OCI-LY3 (cell line): ENCODE data around the gene VWA7.

Experiments
- H2AFZ ChIP-seq: fragments of 200-600, 300-600 bp; shearing (Covaris generic); 2 replicates; pipeline ENCODE4 v1.6.0; 2014; ENCODE audit warnings: antibody characterized with exemption, low read depth, low read length
- H3K27ac ChIP-seq: fragments of 200-600, 300-600 bp; sonication (generic); 2 replicates; pipeline ENCODE4 v1.5.1; 2014; ENCODE audit warnings: mild to moderate bottlenecking, low read length, moderate library complexity, mixed read lengths
- H3K27me3 ChIP-seq: fragments of 200-600, 300-600 bp; sonication (generic); 2 replicates; pipeline ENCODE4 v1.6.1; 2014; ENCODE audit warnings: low read depth, low read length, mixed read lengths
- H3K36me3 ChIP-seq: fragments of 200-600, 300-600 bp; sonication (generic); replicated peaks from 2 replicates; pipeline ENCODE3; 2014; ENCODE audit warnings: low read depth, low read length, mixed read lengths
- H3K4me1 ChIP-seq: fragments of 300-600, 200-600 bp; sonication (generic); 2 replicates; pipeline ENCODE4 v1.6.1; 2014; ENCODE audit warnings: low read length, mixed read lengths
- H3K4me2 ChIP-seq: fragments of 200-600, 300-600 bp; sonication (generic); 2 replicates; pipeline ENCODE4 v1.6.1; 2014; ENCODE audit warnings: low read length, mixed read lengths
- H3K4me3 ChIP-seq: fragments of 300-600, 200-600 bp; sonication (generic); 2 replicates; pipeline ENCODE4 v1.5.1; 2014; ENCODE audit warnings: antibody characterized with exemption, mild to moderate bottlenecking, low read length, moderate library complexity
- H3K79me2 ChIP-seq: fragments of 300-600, 200-600 bp; shearing (Covaris generic); 2 replicates; pipeline ENCODE4 v1.6.1; 2014; ENCODE audit warnings: mild to moderate bottlenecking, low read length, mixed read lengths
- H3K9ac ChIP-seq: fragments of 300-600, 200-600 bp; shearing (Covaris generic); 2 replicates; pipeline ENCODE4 v1.6.0; 2014; ENCODE audit warnings: mild to moderate bottlenecking, low read length, moderate library complexity
- H3K9me3 ChIP-seq: fragments of 200-600, 300-600 bp; shearing (Covaris generic); 2 replicates; pipeline ENCODE4 v1.6.1; 2014; ENCODE audit warnings: low read length, mixed read lengths; ENCODE audit not compliant: insufficient read depth
- H4K20me1 ChIP-seq: fragments of 200-600, 300-600 bp; sonication (generic); 2 replicates; pipeline ENCODE4 v1.6.1; 2016; ENCODE audit warnings: low read length, mixed read lengths; ENCODE audit not compliant: insufficient read depth
- CTCF ChIP-seq: fragments of 200-600, 300-600 bp; sonication (generic); IDR thresholded peaks from 2 replicates; pipeline ENCODE4 v1.5.1; 2014; ENCODE audit warnings: antibody characterized with exemption, low read length, low read depth
- EZH2phosphoT487 ChIP-seq: fragments of 200-600 bp; shearing (Covaris generic); IDR thresholded peaks from 2 replicates; pipeline ENCODE4 v1.6.1; 2018; ENCODE audit warnings: antibody characterized with exemption, mixed run types, low read depth

The VWA7 gene

GRCh38 chr6:31723980-31724691 is 53.0 kb downstream of the VWA7 start:
- no peaks in the 10 kb centered on the region for H3K27me3 ChIP-seq
- no peak for TF ChIP-seq CTCF
- no peak for TF ChIP-seq EZH2phosphoT487
- H4K20me1 ChIP-seq = 0 out of 2 replicates have a peak, but pooled peaks cover 5% of the 10 kb centered on the region
- H3K4me3 ChIP-seq = no peak overlapping the region
- no peak overlapping the region for H3K27ac ChIP-seq
- peaks cover 15% of the 10 kb centered on the region for H3K36me3 ChIP-seq
- H2AFZ ChIP-seq = no peak overlapping the region
- no peak overlapping the region for H3K9ac ChIP-seq
- H3K9me3 ChIP-seq = no peaks in the 10 kb centered on the region
- H3K4me1 ChIP-seq = peaks cover 22% of the 10 kb centered on the region
- H3K79me2 ChIP-seq = no peaks in the 10 kb centered on the region
- no peak overlapping the region for H3K4me2 ChIP-seq

GRCh38 chr6:31723245-31723979 is 53.7 kb downstream of the VWA7 start, which contains the start of gene MPIG6B:
Gene MPIG6B (plus strand): TSS chr6:31723373. CDS start chr6:31723384, 11 bp downstream.
- Histone ChIP-seq H2AFZ (no peak within 1 kb of the TSS), H3K4me2 (no peak within 1 kb of the TSS), H3K9me3 (no peaks in the 10 kb centered on the region), H3K79me2 (no peaks in the 10 kb centered on the region), H3K27me3 (no peaks in the 10 kb centered on the region), H3K4me3 (no peak within 1 kb of the TSS), H3K27ac (no peak within 1 kb of the TSS), H3K9ac (no peak within 1 kb of the TSS), H3K4me1 (peaks cover 15% of the 10 kb centered on the region), H4K20me1 (0 out of 2 replicates have a peak, but pooled peaks cover 5% of the 10 kb centered on the region), H3K36me3 (peaks cover 15% of the 10 kb centered on the region)
- TF ChIP-seq CTCF (no peak), EZH2phosphoT487 (no peak)

- Histone ChIP-seq H3K4me3 (no peak overlapping the region), H2AFZ (no peak overlapping the region), H3K36me3 (peaks cover 13% of the 10 kb centered on the region), H3K9ac (no peak overlapping the region), H3K79me2 (no peaks in the 10 kb centered on the region), H3K4me2 (no peak overlapping the region), H3K9me3 (no peaks in the 10 kb centered on the region), H3K27ac (no peak overlapping the region), H3K27me3 (no peaks in the 10 kb centered on the region), H3K4me1 (peaks cover 2% of the 10 kb centered on the region), H4K20me1 (no peaks in the 10 kb centered on the region)
- TF ChIP-seq EZH2phosphoT487 (no peak), CTCF (no peak)
Observed at GRCh38 chr6:31722173-31722572, 55.0 kb downstream of the VWA7 start.

GRCh38 chr6:31721351-31722020 is 55.6 kb downstream of the VWA7 start, which contains the start of gene LY6G6C:
Gene LY6G6C (minus strand): TSS chr6:31721746. CDS start chr6:31721679, 67 bp downstream.
- Histone ChIP-seq H3K9me3 (no peaks in the 10 kb centered on the region), H3K27ac (no peak within 1 kb of the TSS), H3K4me3 (no peak within 1 kb of the TSS), H4K20me1 (no peaks in the 10 kb centered on the region), H3K27me3 (no peaks in the 10 kb centered on the region), H3K9ac (no peak within 1 kb of the TSS), H3K36me3 (peaks cover 6% of the 10 kb centered on the region), H2AFZ (no peak within 1 kb of the TSS), H3K79me2 (no peaks in the 10 kb centered on the region), H3K4me2 (no peak within 1 kb of the TSS), H3K4me1 (no peaks in the 10 kb centered on the region)
- TF ChIP-seq EZH2phosphoT487 (no peak), CTCF (no peak)
